ENCODE results near the gene SOCS3.

DNA sequence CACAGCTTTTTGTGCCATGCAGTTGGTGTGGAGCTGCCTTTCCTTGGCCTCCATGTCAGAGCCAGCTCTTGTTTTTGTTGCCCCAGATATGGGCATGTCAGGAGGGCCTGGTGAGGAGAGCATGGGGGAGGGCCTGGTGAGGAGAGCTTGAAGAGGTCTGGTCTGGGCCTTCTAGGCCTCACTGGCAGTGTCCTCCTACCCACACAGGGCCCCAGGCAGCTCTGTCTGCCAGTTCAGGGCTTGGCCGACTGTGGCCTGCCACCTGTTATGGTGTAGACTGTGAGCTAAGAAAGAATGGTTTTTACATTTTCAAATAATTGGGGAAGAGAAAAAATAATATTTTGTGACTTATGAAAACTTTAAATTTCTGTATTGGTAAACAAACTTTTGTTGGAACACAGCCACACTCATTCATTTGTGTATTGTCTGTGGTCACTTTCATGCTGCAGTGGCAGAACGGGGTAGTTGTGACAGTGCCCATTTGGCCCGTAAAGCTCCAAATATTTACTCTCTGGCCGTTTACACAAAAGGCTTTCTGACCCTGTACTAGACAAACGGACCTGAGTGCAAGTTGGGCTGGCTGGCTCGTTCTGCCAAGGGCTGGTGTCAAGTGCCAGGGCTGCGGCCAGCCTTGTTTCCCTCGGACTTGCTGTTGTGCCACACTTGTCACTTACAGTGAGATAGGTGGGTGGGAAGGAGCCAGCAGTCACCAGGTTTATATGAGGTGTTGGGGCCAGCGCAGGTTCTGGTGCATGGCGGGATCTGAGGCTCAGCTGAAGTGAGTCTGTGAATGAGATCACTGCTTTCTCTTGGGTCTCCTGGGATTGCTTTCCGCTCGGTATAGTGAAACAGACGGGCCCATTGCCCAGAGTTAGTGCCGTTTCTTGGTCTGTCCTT, 36.8 kb upstream of the SOCS3 start:
- TF ChIP-seq, protein P1, sequence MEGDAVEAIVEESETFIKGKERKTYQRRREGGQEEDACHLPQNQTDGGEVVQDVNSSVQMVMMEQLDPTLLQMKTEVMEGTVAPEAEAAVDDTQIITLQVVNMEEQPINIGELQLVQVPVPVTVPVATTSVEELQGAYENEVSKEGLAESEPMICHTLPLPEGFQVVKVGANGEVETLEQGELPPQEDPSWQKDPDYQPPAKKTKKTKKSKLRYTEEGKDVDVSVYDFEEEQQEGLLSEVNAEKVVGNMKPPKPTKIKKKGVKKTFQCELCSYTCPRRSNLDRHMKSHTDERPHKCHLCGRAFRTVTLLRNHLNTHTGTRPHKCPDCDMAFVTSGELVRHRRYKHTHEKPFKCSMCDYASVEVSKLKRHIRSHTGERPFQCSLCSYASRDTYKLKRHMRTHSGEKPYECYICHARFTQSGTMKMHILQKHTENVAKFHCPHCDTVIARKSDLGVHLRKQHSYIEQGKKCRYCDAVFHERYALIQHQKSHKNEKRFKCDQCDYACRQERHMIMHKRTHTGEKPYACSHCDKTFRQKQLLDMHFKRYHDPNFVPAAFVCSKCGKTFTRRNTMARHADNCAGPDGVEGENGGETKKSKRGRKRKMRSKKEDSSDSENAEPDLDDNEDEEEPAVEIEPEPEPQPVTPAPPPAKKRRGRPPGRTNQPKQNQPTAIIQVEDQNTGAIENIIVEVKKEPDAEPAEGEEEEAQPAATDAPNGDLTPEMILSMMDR (conservative IDR thresholded peaks at IDR 0.05; ENCODE audit: low read depth, low read length) = no peak
- TF ChIP-seq EZH2phosphoT487 (IDR thresholded peaks at IDR 0.05; ENCODE audit: borderline replicate concordance, low read length) = no peak
- no peak for TF ChIP-seq EZH2 (IDR thresholded peaks at IDR 0.05; ENCODE audit: low read length, unreplicated experiment)

All from PC-3 (cell line).